GM12872 (cell line): ENCODE data around the gene PKP1.

Source experiments
- TF ChIP-seq, protein P1 (sequence below): IDR thresholded peaks from 3 replicates; pipeline ENCODE4 v1.5.1; 2011; ENCODE audit warnings: low read depth, mild to moderate bottlenecking, low read length, moderate library complexity; ENCODE audit not compliant: insufficient read depth

Gene PKP1

DNA sequence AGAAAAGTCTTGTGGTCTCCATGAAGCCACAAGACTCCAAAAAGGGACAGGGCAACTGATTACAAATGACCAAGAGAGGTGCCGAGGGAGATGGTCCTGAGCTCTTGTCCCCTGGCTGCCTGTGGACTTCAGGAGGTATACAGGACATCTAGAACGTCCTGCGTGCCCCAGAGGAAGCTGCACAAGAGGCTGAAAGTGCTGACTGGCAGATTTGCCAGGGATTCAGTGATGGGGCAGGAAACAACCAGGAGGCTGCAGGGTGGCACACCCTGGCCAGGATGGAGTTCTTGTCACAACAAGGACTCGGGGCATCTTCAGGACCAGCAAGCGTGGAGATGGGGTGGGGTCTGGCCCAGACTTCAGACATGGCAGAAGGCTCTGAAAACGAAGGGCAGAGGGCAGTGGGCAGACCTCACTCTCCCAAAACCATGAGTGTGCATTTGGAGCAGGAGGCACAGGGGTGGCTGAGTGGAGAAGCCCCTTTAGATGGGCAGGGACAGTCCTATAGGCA is 13.4 kb upstream of the PKP1 start:
- TF ChIP-seq, protein P1, sequence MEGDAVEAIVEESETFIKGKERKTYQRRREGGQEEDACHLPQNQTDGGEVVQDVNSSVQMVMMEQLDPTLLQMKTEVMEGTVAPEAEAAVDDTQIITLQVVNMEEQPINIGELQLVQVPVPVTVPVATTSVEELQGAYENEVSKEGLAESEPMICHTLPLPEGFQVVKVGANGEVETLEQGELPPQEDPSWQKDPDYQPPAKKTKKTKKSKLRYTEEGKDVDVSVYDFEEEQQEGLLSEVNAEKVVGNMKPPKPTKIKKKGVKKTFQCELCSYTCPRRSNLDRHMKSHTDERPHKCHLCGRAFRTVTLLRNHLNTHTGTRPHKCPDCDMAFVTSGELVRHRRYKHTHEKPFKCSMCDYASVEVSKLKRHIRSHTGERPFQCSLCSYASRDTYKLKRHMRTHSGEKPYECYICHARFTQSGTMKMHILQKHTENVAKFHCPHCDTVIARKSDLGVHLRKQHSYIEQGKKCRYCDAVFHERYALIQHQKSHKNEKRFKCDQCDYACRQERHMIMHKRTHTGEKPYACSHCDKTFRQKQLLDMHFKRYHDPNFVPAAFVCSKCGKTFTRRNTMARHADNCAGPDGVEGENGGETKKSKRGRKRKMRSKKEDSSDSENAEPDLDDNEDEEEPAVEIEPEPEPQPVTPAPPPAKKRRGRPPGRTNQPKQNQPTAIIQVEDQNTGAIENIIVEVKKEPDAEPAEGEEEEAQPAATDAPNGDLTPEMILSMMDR: no peak

DNA sequence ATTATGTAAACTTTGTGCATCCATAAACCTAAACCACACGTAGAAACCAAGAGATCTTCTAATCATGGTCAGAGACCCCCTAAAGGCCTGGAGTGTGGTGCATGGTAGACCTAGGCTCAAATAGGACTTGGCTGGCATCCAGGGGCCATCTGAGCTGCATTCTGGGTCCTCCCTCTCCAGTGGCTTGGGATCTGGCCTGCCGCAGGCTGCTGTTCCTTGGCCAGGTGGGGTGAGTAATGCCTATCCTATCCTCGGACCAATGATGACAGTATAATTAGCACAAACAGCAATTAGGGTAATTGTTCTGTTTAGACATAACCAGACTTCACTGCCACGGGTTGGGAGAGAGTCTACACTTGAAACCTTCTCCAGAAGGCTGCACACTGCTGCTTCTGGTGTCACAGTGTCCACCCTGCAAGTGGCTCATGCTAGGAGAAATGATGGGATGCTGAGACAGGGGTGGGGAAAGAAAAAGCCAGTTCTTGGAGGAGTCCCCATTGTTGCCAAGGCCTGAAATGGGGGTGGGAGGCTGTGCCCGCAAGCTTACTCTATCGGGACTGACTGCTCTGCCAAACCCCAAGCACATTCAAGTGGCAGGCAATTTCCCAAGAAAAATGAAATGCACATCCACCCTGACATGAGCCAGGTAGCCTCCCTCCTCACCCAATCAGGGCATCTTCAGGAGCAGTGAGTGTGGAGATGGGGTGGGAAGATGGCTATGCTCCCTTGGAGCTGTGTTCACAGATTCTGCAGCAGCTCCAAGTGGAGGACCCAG is 12.5 kb upstream of the PKP1 start:
- TF ChIP-seq, protein P1: no peak

DNA sequence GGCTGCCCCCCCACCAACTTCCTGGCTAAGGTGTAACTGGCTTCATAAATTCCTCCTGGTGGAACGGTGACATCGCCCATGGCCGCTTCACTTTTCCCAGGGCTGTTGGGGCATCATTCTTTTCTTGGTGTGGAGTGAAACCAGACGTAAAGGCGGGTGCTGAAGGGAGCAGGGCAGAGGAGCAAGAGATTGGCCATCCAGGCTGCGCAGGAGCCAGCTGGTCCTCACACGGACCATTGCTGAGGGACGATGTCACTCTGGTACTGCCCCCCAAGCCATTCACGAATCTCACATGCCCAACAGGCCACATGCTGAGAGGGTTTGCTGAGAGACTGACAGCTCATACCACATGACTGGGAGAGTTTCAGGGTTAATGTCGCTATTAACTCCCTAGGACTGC is 10.5 kb upstream of the PKP1 start:
- TF ChIP-seq, protein P1: no peak

DNA sequence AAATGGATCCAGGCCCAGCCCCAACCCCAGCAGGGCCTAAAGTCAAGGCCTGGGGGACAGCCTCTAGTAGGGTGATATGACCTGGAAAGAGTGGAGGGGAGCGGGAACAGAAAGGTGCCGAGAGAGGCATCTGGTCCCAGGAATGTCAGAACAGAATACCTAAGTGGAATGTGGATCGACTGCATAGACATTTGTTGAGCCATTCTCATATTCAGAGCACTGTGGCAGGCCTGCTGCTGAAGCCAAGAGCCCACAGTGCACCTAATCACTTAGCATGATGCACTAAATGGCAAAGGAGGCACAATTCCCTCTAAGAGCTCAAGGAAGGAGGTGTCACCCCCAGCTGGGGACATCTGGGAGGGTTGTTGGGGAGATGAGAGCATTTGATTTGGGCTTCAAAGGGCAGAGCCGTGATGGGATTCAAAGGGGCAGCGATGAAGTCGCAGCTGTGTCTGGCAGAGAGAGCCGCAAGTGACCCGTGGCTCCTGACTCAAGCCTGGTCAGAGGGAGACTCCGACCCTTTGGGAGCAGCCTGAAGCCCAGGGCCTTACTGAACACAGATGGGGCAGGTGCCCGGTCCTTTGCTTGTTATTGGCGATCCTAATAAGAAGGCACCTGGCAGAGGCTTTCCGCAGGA is 8.6 kb upstream of the PKP1 start:
- TF ChIP-seq, protein P1: no peak

DNA sequence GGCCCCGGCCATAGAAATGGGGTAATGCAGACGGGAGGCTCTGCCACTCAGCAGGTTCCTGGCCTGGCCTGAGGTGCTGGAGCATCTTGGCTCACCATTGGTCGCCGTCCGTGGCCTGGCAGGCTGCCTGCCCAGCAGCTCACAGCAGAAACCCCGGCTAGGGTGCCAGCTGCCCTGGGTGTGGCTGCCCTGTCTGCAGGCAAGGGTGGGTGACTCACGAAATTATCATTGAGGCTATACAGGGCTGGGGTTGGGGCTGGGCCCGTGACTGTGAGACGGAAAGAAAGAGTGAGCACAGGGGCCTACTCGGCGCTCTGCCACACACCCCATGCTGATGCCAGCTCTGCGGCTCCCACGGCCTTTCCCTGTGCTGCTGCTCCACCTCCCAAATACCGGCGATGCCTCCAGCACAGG is 8.0 kb upstream of the PKP1 start:
- TF ChIP-seq, protein P1: no peak

DNA sequence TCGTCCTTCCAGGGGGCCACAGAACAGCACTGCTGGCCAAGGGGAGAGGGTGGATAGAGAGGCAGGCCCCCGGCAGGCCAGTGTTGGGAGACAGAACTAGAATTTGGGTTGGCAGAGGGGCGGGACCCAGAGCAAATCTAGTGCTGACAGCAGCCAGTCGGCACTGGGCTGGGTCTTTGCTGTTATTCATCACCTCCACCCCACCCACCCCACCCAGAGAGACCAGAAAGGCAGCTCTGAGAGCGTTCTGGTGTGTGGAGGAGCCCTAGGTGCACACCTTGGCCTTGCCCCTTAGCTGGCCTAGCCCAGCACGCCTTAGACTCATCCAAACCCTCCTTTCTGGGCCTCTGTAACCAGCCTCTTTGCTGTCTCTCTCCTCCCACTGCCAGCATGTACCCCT is 6.4 kb upstream of the PKP1 start:
- TF ChIP-seq, protein P1: no peak

DNA sequence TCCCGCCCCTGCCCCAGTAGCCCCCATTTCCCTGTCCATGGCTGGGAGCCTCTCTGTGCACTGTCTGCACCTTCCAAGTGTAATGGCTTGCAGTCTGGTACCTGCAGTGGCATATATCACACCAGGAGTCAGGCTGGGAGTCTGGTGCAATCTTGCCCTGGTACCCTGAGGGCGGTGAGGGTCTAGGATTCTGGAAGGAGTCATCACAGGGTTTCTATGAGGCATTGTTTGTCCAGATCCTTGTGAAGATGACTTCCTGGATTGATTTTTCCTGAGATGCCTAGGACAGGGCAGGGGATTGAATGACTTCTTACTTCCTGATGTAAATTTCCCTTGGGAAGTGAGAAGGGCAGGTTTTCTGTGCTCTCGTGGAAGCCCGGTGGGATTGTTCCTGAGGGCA is 5.9 kb upstream of the PKP1 start:
- TF ChIP-seq, protein P1: no peak
